ENCODE data around the gene EXOSC3. TPM values are rescaled to one million over a fixed set of nuclear protein-coding genes. Genes with fewer than 3 reads are reported as not detected.
A peak's percentile ranks its signal among the peaks of the same experiment; 100 is the strongest.
"Not testable (repeated sequence)": the region's sequence is repeated elsewhere in the genome, so short reads cannot be mapped to it uniquely, and the experiment has no call there.

EXOSC3 gene
- polyA plus RNA-seq (2013, experiment 1 of 2): 16.3 TPM
- polyA plus RNA-seq (2013, experiment 2 of 2): 17.4 TPM

DNA sequence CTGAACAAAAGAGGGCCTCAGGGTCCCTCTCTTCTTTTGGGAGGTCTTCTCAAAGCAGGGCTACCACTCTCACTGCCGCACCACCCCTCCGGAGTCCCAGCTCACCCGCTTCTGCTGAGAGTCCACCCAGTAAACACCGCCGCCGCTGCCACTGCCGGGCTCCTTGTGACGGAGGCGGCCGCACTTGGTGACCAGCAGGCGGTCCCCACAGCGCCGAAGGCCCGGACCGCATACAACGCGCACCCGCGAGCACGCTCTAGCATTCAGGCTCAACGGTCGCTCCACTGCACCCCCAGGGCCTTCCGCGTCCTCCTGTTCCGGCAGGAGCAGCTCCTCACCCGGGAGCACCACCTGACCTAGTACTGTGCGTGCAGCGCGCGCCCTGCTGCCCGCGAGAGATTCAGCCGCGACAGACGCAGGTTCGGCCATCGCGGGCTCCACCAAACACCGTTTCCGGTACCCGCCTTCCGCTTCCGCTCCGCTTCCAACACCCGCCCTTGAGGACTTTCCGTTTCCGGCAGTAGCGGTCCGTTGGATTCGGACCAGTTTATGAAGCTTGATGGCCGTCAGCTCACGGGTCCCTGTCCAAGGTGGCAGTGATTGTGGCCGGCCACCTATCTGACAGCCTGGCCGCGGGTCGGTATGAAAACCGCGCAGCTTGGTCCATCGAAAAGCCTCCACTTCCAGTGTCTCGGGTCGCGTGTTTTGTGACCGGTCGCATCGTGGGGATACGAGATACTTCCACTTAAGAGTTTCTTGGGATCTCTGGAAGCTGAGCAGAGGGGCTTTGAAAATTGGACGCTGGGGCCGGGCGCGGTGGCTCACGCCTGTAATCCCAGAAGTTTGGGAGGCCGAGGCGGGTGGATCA, at the start of gene EXOSC3:
Gene EXOSC3, minus strand, starts transcription at position 449 of the 868 bp plus-strand sequence. Its CDS starts 20 bp downstream, at position 429.
- peak within 1 kb of the TSS; percentile 72 to 93 for H3K4ac ChIP-seq (ENCODE audit: low read depth in 1 of 2, low read length in 2 of 2)
- peaks cover 0 to 41% of the 10 kb centered on the region in 2 experiments for H3K36me3 ChIP-seq (ENCODE audit: control insufficient read depth in 1 of 2, insufficient read depth in 2 of 2, low read depth in 1 of 2, low read length in 2 of 2)
- 1% methylated on average over 73 of the region's 73 CpGs for WGBS
- peak within 1 kb of the TSS; percentile 93 for H3K9ac ChIP-seq (ENCODE audit: low read length)
- no peaks in the 10 kb centered on the region for H3K4me1 ChIP-seq (ENCODE audit: control insufficient read depth, insufficient read depth, low read depth, low read length)
- H2BK15ac ChIP-seq (ENCODE audit: low read depth, poor library complexity, severe bottlenecking): no peak within 1 kb of the TSS
- H4K91ac ChIP-seq (ENCODE audit: low read length): peak within 1 kb of the TSS; percentile 84
- DNase-seq: peak; percentile 96
- no peaks in the 10 kb centered on the region for H3K27me3 ChIP-seq (ENCODE audit: control insufficient read depth in 1 of 2, insufficient read depth in 1 of 2, low read length in 2 of 2)
- peak within 1 kb of the TSS; percentile 99 for H4K8ac ChIP-seq (ENCODE audit: low read length)
- no peak within 1 kb of the TSS for H2AK5ac ChIP-seq (ENCODE audit: low read length, severe bottlenecking)
- peaks cover 8% of the 10 kb centered on the region for H3K79me1 ChIP-seq (replicated peaks; ENCODE audit: low read length, poor library complexity, severe bottlenecking)
- H2BK5ac ChIP-seq (ENCODE audit: low read depth, low read length, poor library complexity, severe bottlenecking): no peak within 1 kb of the TSS
- H3K23ac ChIP-seq (ENCODE audit: low read length in 2 of 2): peak within 1 kb of the TSS in 1 of 2 experiments; percentile 16
- no peak within 1 kb of the TSS for H2BK120ac ChIP-seq (ENCODE audit: low read depth, low read length)
- H2AFZ ChIP-seq (ENCODE audit: low read depth, low read length): peak within 1 kb of the TSS; percentile 87
- H3K4me2 ChIP-seq (ENCODE audit: low read length, poor library complexity, severe bottlenecking): peak within 1 kb of the TSS; percentile 75
- peak within 1 kb of the TSS; percentile 81 to 91 for H3K18ac ChIP-seq (ENCODE audit: low read depth in 1 of 2, low read length in 2 of 2)
- H2BK12ac ChIP-seq (ENCODE audit: low read length in 2 of 2): no peak within 1 kb of the TSS
- peak within 1 kb of the TSS in 1 of 2 experiments; percentile 55 for H3K14ac ChIP-seq (ENCODE audit: low read length in 2 of 2)
- H3K4me3 ChIP-seq (ENCODE audit: insufficient read depth in 1 of 2, low read depth in 1 of 2, low read length in 2 of 2): peak within 1 kb of the TSS; percentile 97 to 98
- H3K27ac ChIP-seq (ENCODE audit: low read length, poor library complexity, severe bottlenecking): peak within 1 kb of the TSS; percentile 67
- H3K9me3 ChIP-seq (ENCODE audit: control insufficient read depth, low read length): no peaks in the 10 kb centered on the region

GRCh38 chr9:37827483-37828165, 42.8 kb upstream of the EXOSC3 start:
- no peaks in the 10 kb centered on the region for H3K9me3 ChIP-seq (ENCODE audit: control insufficient read depth, low read length)
- H3K27ac ChIP-seq (ENCODE audit: low read length, poor library complexity, severe bottlenecking): no peak overlapping the region
- H3K23ac ChIP-seq (ENCODE audit: low read length in 2 of 2): no peak overlapping the region
- no peak overlapping the region for H4K8ac ChIP-seq (ENCODE audit: low read length)
- no peak overlapping the region for H4K91ac ChIP-seq (ENCODE audit: low read length)
- no peak overlapping the region for H2BK5ac ChIP-seq (ENCODE audit: low read depth, low read length, poor library complexity, severe bottlenecking)
- H3K4me3 ChIP-seq (ENCODE audit: insufficient read depth in 1 of 2, low read depth in 1 of 2, low read length in 2 of 2): no peak overlapping the region
- WGBS: 99% methylated on average over 4 of the region's 4 CpGs
- H3K18ac ChIP-seq (ENCODE audit: low read depth in 1 of 2, low read length in 2 of 2): no peak overlapping the region
- H3K27me3 ChIP-seq (ENCODE audit: control insufficient read depth in 1 of 2, insufficient read depth in 1 of 2, low read length in 2 of 2): no peaks in the 10 kb centered on the region
- H2BK12ac ChIP-seq (ENCODE audit: low read length in 2 of 2): no peak overlapping the region
- H3K14ac ChIP-seq (ENCODE audit: low read length in 2 of 2): no peak overlapping the region
- H2BK15ac ChIP-seq (ENCODE audit: low read depth, poor library complexity, severe bottlenecking): no peak overlapping the region
- no peak for DNase-seq
- no peaks in the 10 kb centered on the region for H3K4me1 ChIP-seq (ENCODE audit: control insufficient read depth, insufficient read depth, low read depth, low read length)
- peaks cover 15 to 68% of the 10 kb centered on the region in 2 experiments for H3K36me3 ChIP-seq (ENCODE audit: control insufficient read depth in 1 of 2, insufficient read depth in 2 of 2, low read depth in 1 of 2, low read length in 2 of 2)
- no peak overlapping the region for H3K9ac ChIP-seq (ENCODE audit: low read length)
- no peak overlapping the region for H2AFZ ChIP-seq (ENCODE audit: low read depth, low read length)
- H2BK120ac ChIP-seq (ENCODE audit: low read depth, low read length): no peak overlapping the region
- H3K79me1 ChIP-seq (replicated peaks; ENCODE audit: low read length, poor library complexity, severe bottlenecking): peaks cover 16% of the 10 kb centered on the region
- no peak overlapping the region for H3K4ac ChIP-seq (ENCODE audit: low read depth in 1 of 2, low read length in 2 of 2)
- H3K4me2 ChIP-seq (ENCODE audit: low read length, poor library complexity, severe bottlenecking): no peak overlapping the region
- H2AK5ac ChIP-seq (ENCODE audit: low read length, severe bottlenecking): no peak overlapping the region

GRCh38 chr9:37825174-37825573, 40.3 kb upstream of the EXOSC3 start:
- H3K4me2 ChIP-seq (ENCODE audit: low read length, poor library complexity, severe bottlenecking); DNase-seq: not testable (repeated sequence)

GRCh38 chr9:37820142-37820541, 35.3 kb upstream of the EXOSC3 start:
- Histone ChIP-seq H3K4me1 (ENCODE audit: control insufficient read depth, insufficient read depth, low read depth, low read length) (no peaks in the 10 kb centered on the region), H2BK5ac (ENCODE audit: low read depth, low read length, poor library complexity, severe bottlenecking) (no peak overlapping the region), H3K14ac (ENCODE audit: low read length in 2 of 2) (no peak overlapping the region), H2AK5ac (ENCODE audit: low read length, severe bottlenecking) (no peak overlapping the region), H3K27ac (ENCODE audit: low read length, poor library complexity, severe bottlenecking) (no peak overlapping the region), H3K18ac (ENCODE audit: low read depth in 1 of 2, low read length in 2 of 2) (no peak overlapping the region), H2BK15ac (ENCODE audit: low read depth, poor library complexity, severe bottlenecking) (no peak overlapping the region), H4K8ac (ENCODE audit: low read length) (no peak overlapping the region), H3K23ac (ENCODE audit: low read length in 2 of 2) (no peak overlapping the region), H2BK12ac (ENCODE audit: low read length in 2 of 2) (no peak overlapping the region), H3K4me2 (ENCODE audit: low read length, poor library complexity, severe bottlenecking) (no peak overlapping the region), H3K79me1 (replicated peaks; ENCODE audit: low read length, poor library complexity, severe bottlenecking) (peaks cover 12% of the 10 kb centered on the region), H4K91ac (ENCODE audit: low read length) (no peak overlapping the region), H3K4me3 (ENCODE audit: insufficient read depth in 1 of 2, low read depth in 1 of 2, low read length in 2 of 2) (no peak overlapping the region), H3K36me3 (ENCODE audit: control insufficient read depth in 1 of 2, insufficient read depth in 2 of 2, low read depth in 1 of 2, low read length in 2 of 2) (peaks cover 0 to 48% of the 10 kb centered on the region in 2 experiments), H3K27me3 (ENCODE audit: control insufficient read depth in 1 of 2, insufficient read depth in 1 of 2, low read length in 2 of 2) (no peaks in the 10 kb centered on the region), H3K9ac (ENCODE audit: low read length) (no peak overlapping the region), H2AFZ (ENCODE audit: low read depth, low read length) (no peak overlapping the region), H3K4ac (ENCODE audit: low read depth in 1 of 2, low read length in 2 of 2) (no peak overlapping the region), H2BK120ac (ENCODE audit: low read depth, low read length) (no peak overlapping the region), H3K9me3 (ENCODE audit: control insufficient read depth, low read length) (no peaks in the 10 kb centered on the region)
- DNase-seq: no peak
- 96% methylated on average over 4 of the region's 5 CpGs for WGBS

More at GRCh38 chr9:37825174-37825573, 40.3 kb upstream of the EXOSC3 start:
- H3K9ac ChIP-seq (ENCODE audit: low read length); H3K18ac ChIP-seq (ENCODE audit: low read depth in 1 of 2, low read length in 2 of 2); H3K4me3 ChIP-seq (ENCODE audit: insufficient read depth in 1 of 2, low read depth in 1 of 2, low read length in 2 of 2); H2AK5ac ChIP-seq (ENCODE audit: low read length, severe bottlenecking); H3K23ac ChIP-seq (ENCODE audit: low read length in 2 of 2); H2BK15ac ChIP-seq (ENCODE audit: low read depth, poor library complexity, severe bottlenecking); H2BK120ac ChIP-seq (ENCODE audit: low read depth, low read length); H4K91ac ChIP-seq (ENCODE audit: low read length); H3K27me3 ChIP-seq (ENCODE audit: control insufficient read depth in 1 of 2, insufficient read depth in 1 of 2, low read length in 2 of 2); H3K4ac ChIP-seq (ENCODE audit: low read depth in 1 of 2, low read length in 2 of 2); H4K8ac ChIP-seq (ENCODE audit: low read length); H3K4me1 ChIP-seq (ENCODE audit: control insufficient read depth, insufficient read depth, low read depth, low read length); H2BK5ac ChIP-seq (ENCODE audit: low read depth, low read length, poor library complexity, severe bottlenecking); H3K14ac ChIP-seq (ENCODE audit: low read length in 2 of 2); H3K27ac ChIP-seq (ENCODE audit: low read length, poor library complexity, severe bottlenecking); H2AFZ ChIP-seq (ENCODE audit: low read depth, low read length); H3K9me3 ChIP-seq (ENCODE audit: control insufficient read depth, low read length); H2BK12ac ChIP-seq (ENCODE audit: low read length in 2 of 2): not testable (repeated sequence)
- H3K36me3 ChIP-seq (ENCODE audit: control insufficient read depth in 1 of 2, insufficient read depth in 2 of 2, low read depth in 1 of 2, low read length in 2 of 2): peaks cover 15 to 75% of the 10 kb centered on the region in 2 experiments
- H3K79me1 ChIP-seq (replicated peaks; ENCODE audit: low read length, poor library complexity, severe bottlenecking): peaks cover 19% of the 10 kb centered on the region
- WGBS: 100% methylated on average over 2 of the region's 2 CpGs
